Thyroid gland (tissue), 4 donors: Measurements from ENCODE around the gene HPN.

Experiments used
- POLR2A ChIP-seq, 2 donors: fragments of 450-650 bp; IDR thresholded peaks; one replicate each; pipeline ENCODE4 v1.6.1; 2017; ENCODE audit warnings: antibody characterized with exemption in 2 of 2, mild to moderate bottlenecking in 2 of 2, moderate library complexity in 1 of 2
- TF ChIP-seq, protein P1 (sequence below), 6 experiments: fragments of 200-600 bp in 3 of 6; fragments of 450-650 bp in 3 of 6; sonication (generic) in 3 of 6; IDR thresholded peaks; one replicate each; pipeline ENCODE4 v1.5.1; 2016 to 2019; ENCODE audit warnings: antibody characterized with exemption in 6 of 6, mild to moderate bottlenecking in 2 of 6, inconsistent platforms in 1 of 6, moderate library complexity in 1 of 6

- TF ChIP-seq, protein P1, sequence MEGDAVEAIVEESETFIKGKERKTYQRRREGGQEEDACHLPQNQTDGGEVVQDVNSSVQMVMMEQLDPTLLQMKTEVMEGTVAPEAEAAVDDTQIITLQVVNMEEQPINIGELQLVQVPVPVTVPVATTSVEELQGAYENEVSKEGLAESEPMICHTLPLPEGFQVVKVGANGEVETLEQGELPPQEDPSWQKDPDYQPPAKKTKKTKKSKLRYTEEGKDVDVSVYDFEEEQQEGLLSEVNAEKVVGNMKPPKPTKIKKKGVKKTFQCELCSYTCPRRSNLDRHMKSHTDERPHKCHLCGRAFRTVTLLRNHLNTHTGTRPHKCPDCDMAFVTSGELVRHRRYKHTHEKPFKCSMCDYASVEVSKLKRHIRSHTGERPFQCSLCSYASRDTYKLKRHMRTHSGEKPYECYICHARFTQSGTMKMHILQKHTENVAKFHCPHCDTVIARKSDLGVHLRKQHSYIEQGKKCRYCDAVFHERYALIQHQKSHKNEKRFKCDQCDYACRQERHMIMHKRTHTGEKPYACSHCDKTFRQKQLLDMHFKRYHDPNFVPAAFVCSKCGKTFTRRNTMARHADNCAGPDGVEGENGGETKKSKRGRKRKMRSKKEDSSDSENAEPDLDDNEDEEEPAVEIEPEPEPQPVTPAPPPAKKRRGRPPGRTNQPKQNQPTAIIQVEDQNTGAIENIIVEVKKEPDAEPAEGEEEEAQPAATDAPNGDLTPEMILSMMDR (IDR thresholded peaks at IDR 0.05): no peak
- no peak for TF ChIP-seq POLR2A (IDR thresholded peaks at IDR 0.05)
Observed at GRCh38 chr19:35098413-35099049, 57.0 kb downstream of the HPN start.
